Putamen (tissue), 1 donor: Measurements from ENCODE around the gene TUBGCP6.

Experiments used
- DNase-seq: peaks from one replicate; pipeline ENCODE4 v3.0.0-alpha.2; 2016; ENCODE audit warnings: low spot score

Gene TUBGCP6

GRCh38 chr22:50250555-50251476 lies 6.0 kb upstream of the TUBGCP6 start, which contains the start of gene HDAC10:
Gene HDAC10, minus strand, starts transcription at chr22:50251265. Its CDS starts 233 bp downstream, at chr22:50251032.
- no peak for DNase-seq

GRCh38 chr22:50250249-50250554 lies 5.4 kb upstream of the TUBGCP6 start:
- DNase-seq = no peak

- no peak for DNase-seq
Observed at GRCh38 chr22:50249341-50250248, 4.8 kb upstream of the TUBGCP6 start.

GRCh38 chr22:50248196-50249081 lies 3.6 kb upstream of the TUBGCP6 start:
- DNase-seq = no peak

GRCh38 chr22:50247748-50248147 lies 2.9 kb upstream of the TUBGCP6 start:
- DNase-seq = no peak

- DNase-seq = no peak
Observed at GRCh38 chr22:50246242-50247175, 1.7 kb upstream of the TUBGCP6 start.

- DNase-seq = no peak
Observed at GRCh38 chr22:50245214-50246072, 620 bp upstream of the TUBGCP6 start.

GRCh38 chr22:50243685-50244419 lies 971 bp downstream of the TUBGCP6 start:
- no peak for DNase-seq

- DNase-seq = no peak
Observed at GRCh38 chr22:50242406-50242949, 2.3 kb downstream of the TUBGCP6 start.

GRCh38 chr22:50238755-50239154 lies 6.1 kb downstream of the TUBGCP6 start:
- no peak for DNase-seq

- no peak for DNase-seq
Observed at GRCh38 chr22:50236731-50237409, 8.0 kb downstream of the TUBGCP6 start.

- no peak for DNase-seq
Observed at GRCh38 chr22:50233223-50233622, 11.6 kb downstream of the TUBGCP6 start.

- DNase-seq = no peak
Observed at GRCh38 chr22:50232481-50233151, 12.2 kb downstream of the TUBGCP6 start.

GRCh38 chr22:50229370-50229769 lies 15.5 kb downstream of the TUBGCP6 start:
- DNase-seq = no peak

- no peak for DNase-seq
Observed at GRCh38 chr22:50228366-50228765, 16.5 kb downstream of the TUBGCP6 start.

- DNase-seq = no peak
Observed at GRCh38 chr22:50227579-50228215, 17.1 kb downstream of the TUBGCP6 start.

- DNase-seq = no peak
Observed at GRCh38 chr22:50226875-50227165, 18.0 kb downstream of the TUBGCP6 start.
